ENCODE measurements around the gene ARHGDIG. TPM values are rescaled to one million over a fixed set of nuclear protein-coding genes. Genes with fewer than 3 reads are reported as not detected.
A peak's percentile ranks its signal among the peaks of the same experiment; 100 is the strongest.
"Not testable (repeated sequence)": the region's sequence is repeated elsewhere in the genome, so short reads cannot be mapped to it uniquely, and the experiment has no call there.

ARHGDIG gene
- polyA plus RNA-seq, 1 donor = 4.5 TPM

DNA sequence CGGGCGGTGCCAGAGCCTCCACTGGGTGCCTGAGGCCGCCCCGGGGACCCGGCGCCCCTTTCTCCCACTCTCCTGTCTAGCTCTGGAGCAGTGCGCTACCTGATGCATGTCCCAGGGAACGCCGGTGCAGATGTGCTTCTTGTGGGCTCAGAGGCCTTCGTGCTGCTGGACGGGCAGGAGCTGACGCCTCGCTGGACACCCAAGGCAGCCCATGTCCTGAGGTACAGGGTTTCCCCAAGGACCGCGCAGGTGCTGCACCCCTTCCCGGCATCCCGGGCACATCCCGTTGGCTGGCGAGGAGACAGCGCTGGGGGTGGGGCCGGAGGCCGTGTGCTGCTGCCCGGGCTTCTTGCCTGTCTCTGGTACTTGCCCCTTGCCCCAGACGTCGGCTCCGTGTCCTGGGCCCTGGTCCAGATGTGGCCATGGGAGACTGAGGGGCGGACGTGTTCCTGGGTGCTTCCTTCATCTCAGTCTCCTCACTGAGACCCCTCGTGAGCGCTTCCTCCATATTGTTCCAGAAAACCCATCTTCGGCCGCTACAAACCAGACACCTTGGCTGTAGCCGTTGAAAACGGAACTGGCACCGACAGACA lies 17.1 kb upstream of the ARHGDIG start:
- WGBS (ENCODE audit: insufficient coverage, low lambda C conversion rate) = no CpG with 5 or more reads among the region's 35 CpGs
- Histone ChIP-seq H3K9me3 (ENCODE audit: control insufficient read depth, low read depth, low read length) (no peaks in the 10 kb centered on the region), H3K27me3 (ENCODE audit: control insufficient read depth, insufficient read depth, low read length) (no peaks in the 10 kb centered on the region), H3K27ac (ENCODE audit: low read length) (no peak overlapping the region), H3K36me3 (ENCODE audit: control insufficient read depth, insufficient read depth, low read length) (peaks cover 62% of the 10 kb centered on the region), H3K4me1 (ENCODE audit: control insufficient read depth, insufficient read depth, low read length) (no peaks in the 10 kb centered on the region), H3K4me3 (ENCODE audit: low read length) (no peak overlapping the region)
- no peak for DNase-seq

DNA sequence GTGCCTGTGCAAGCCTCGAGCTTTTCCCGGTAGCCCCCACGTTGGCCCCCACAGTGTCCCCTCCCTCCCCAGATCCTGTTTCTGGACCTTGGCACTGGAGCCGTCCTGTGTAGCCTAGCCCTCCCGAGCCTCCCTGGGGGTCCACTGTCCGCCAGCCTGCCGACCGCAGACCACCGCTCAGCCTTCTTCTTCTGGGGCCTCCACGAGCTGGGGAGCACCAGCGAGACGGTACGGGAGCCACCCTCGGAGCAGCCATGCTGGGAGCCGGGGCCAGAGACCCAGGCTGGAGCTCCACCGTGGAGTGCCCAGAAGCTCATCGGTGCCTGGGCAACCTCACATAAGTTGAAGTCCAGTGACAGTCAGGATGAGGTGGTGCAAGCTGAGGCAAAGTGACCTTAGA lies 16.4 kb upstream of the ARHGDIG start:
- H3K9me3 ChIP-seq (ENCODE audit: control insufficient read depth, low read depth, low read length) = no peaks in the 10 kb centered on the region
- H3K36me3 ChIP-seq (ENCODE audit: control insufficient read depth, insufficient read depth, low read length) = peaks cover 61% of the 10 kb centered on the region
- no peaks in the 10 kb centered on the region for H3K4me1 ChIP-seq (ENCODE audit: control insufficient read depth, insufficient read depth, low read length)
- no peak overlapping the region for H3K4me3 ChIP-seq (ENCODE audit: low read length)
- H3K27me3 ChIP-seq (ENCODE audit: control insufficient read depth, insufficient read depth, low read length) = no peaks in the 10 kb centered on the region
- DNase-seq = no peak
- H3K27ac ChIP-seq (ENCODE audit: low read length) = no peak overlapping the region
- no CpG with 5 or more reads among the region's 17 CpGs for WGBS (ENCODE audit: insufficient coverage, low lambda C conversion rate)

DNA sequence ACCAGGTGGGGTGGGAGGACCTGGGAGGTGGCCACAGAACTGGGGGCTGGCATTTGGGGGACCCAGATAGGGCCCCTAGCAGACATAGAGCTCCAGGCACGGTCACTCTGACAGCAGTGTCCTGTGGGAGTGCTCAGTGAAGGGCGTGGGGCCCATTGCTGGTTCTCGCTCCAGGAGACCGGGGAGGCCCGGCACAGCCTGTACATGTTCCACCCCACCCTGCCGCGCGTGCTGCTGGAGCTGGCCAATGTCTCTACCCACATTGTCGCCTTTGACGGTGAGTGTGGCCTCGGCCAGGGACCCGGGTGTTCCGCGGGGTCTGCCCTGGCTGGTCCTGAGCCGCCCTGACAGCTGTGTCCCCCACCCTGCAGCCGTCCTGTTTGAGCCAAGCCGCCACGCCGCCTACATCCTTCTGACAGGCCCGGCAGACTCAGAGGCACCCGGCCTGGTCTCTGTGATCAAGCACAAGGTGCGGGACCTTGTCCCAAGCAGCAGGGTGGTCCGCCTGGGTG lies 15.9 kb upstream of the ARHGDIG start:
- no CpG with 5 or more reads among the region's 23 CpGs for WGBS (ENCODE audit: insufficient coverage, low lambda C conversion rate)
- Histone ChIP-seq H3K4me1 (ENCODE audit: control insufficient read depth, insufficient read depth, low read length) (no peaks in the 10 kb centered on the region), H3K9me3 (ENCODE audit: control insufficient read depth, low read depth, low read length) (no peaks in the 10 kb centered on the region), H3K36me3 (ENCODE audit: control insufficient read depth, insufficient read depth, low read length) (peaks cover 55% of the 10 kb centered on the region), H3K27ac (ENCODE audit: low read length) (no peak overlapping the region), H3K4me3 (ENCODE audit: low read length) (no peak overlapping the region), H3K27me3 (ENCODE audit: control insufficient read depth, insufficient read depth, low read length) (no peaks in the 10 kb centered on the region)
- DNase-seq = no peak

DNA sequence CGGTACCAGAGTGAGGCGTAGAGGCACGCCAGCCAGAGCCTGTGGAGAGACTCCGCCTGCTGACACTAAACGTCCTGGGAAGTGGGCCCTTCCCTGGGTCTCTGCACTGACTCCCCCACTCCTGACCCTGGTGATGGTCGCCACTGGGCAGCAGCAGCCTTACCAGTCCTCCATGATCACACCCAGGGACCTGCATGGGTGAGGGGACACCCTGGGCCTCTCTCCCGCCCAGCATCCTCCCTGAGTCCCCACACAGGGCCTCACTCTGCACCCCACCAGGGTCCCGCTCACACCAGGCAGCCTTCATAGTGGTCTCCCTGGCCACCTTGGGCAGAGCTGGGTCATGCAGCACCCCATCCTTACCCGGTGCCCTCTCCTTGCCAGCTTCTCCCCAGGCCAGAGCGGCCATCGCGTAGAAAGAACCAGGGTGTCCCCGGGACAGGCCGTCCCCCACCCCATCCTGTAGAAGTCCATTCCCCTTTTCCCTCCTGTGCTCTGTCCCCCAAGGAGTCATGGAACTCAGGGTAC lies 15.3 kb upstream of the ARHGDIG start:
- no CpG with 5 or more reads among the region's 14 CpGs for WGBS (ENCODE audit: insufficient coverage, low lambda C conversion rate)
- H3K36me3 ChIP-seq (ENCODE audit: control insufficient read depth, insufficient read depth, low read length) = peaks cover 50% of the 10 kb centered on the region
- no peaks in the 10 kb centered on the region for H3K27me3 ChIP-seq (ENCODE audit: control insufficient read depth, insufficient read depth, low read length)
- no peak overlapping the region for H3K4me3 ChIP-seq (ENCODE audit: low read length)
- H3K4me1 ChIP-seq (ENCODE audit: control insufficient read depth, insufficient read depth, low read length) = no peaks in the 10 kb centered on the region
- H3K27ac ChIP-seq (ENCODE audit: low read length) = no peak overlapping the region
- no peak for DNase-seq
- no peaks in the 10 kb centered on the region for H3K9me3 ChIP-seq (ENCODE audit: control insufficient read depth, low read depth, low read length)

DNA sequence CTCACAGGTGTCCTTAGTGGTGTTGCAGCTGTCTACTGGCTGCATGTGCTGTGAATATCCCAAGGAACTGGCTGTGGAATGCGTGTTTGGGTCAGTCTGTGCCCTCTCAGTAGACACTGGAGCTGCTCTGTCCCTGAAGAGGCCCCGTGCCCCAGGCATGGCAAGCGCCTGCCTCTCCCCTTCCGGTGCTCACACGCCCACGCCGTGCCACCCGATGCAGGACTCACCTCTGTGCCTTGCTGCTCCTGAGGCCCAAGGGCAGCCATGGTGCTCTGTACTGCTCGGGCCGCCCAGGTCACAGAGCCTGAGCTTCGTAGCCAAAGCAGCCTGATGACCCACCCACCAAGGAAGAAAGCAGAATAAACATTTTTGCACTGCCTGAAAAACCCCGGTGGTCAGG lies 14.7 kb upstream of the ARHGDIG start:
- Histone ChIP-seq H3K27me3 (ENCODE audit: control insufficient read depth, insufficient read depth, low read length) (no peaks in the 10 kb centered on the region), H3K27ac (ENCODE audit: low read length) (no peak overlapping the region), H3K4me3 (ENCODE audit: low read length) (no peak overlapping the region), H3K36me3 (ENCODE audit: control insufficient read depth, insufficient read depth, low read length) (peaks cover 44% of the 10 kb centered on the region), H3K4me1 (ENCODE audit: control insufficient read depth, insufficient read depth, low read length) (no peaks in the 10 kb centered on the region), H3K9me3 (ENCODE audit: control insufficient read depth, low read depth, low read length) (no peaks in the 10 kb centered on the region)
- DNase-seq = no peak
- no CpG with 5 or more reads among the region's 12 CpGs for WGBS (ENCODE audit: insufficient coverage, low lambda C conversion rate)

DNA sequence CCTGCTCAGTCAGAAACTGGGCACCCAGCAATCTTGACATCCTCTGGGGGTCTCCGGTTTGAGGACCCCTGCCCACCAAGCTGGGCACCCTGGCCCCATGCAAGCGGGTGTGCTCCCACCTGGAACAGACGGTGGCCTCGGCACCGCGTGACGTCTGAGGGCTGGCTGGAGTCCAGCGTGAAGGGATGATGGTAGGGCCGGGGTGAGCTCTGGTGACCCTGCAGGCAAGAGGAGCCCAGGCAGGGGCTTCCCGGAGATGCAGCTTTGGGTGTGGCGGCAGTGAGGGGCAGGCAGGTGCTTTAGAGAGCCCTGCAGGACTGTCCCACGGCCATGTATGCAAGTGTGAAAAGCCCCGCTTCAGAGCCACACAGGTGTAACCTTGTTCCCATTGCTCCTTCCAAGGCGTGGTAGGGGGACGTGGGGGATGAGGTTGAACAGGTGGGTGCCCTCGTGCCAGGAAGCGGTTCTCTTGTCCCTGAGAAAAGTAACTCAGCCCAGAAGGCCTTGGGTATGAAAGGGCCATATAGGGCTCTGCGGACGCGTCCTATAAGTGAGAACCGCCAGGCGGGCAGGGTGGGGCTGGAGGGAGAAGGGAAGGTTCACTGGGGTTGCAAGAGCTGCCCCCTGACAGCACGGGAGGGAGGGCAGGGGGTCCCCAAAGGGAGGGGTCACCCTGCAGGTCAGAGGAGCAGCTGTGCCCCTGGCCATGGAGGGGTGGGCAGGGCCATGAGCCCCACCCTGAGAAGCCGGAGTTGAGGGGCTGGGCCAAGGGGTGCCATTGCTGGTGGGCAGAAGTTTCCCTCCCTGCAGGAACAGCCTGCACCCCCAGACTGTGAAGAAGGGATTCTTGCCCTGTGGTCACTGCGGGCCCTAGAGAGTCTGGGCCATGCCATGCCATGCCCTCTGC lies 13.9 kb upstream of the ARHGDIG start:
- Histone ChIP-seq H3K4me3 (ENCODE audit: low read length) (no peak overlapping the region), H3K4me1 (ENCODE audit: control insufficient read depth, insufficient read depth, low read length) (no peaks in the 10 kb centered on the region), H3K36me3 (ENCODE audit: control insufficient read depth, insufficient read depth, low read length) (peaks cover 36% of the 10 kb centered on the region), H3K9me3 (ENCODE audit: control insufficient read depth, low read depth, low read length) (no peaks in the 10 kb centered on the region), H3K27me3 (ENCODE audit: control insufficient read depth, insufficient read depth, low read length) (peaks cover 3% of the 10 kb centered on the region), H3K27ac (ENCODE audit: low read length) (no peak overlapping the region)
- WGBS (ENCODE audit: insufficient coverage, low lambda C conversion rate) = 83% methylated on average over 1 of the region's 25 CpGs
- no peak for DNase-seq

DNA sequence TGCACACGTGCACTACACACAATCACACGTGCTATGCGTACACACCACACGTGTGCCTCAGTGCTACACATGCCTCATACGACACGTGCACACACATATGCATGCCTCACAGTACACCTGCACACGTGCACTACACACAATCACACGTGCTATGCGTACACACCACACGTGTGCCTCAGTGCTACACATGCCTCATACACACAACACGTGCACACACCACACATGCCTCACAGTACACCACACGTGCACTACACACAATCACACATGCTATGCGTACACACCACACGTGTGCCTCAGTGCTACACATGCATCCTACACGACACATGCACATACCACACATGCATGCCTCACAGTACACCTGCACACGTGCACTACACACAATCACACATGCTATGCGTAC lies 12.8 kb upstream of the ARHGDIG start:
- not testable (repeated sequence) for DNase-seq; H3K4me1 ChIP-seq (ENCODE audit: control insufficient read depth, insufficient read depth, low read length); H3K9me3 ChIP-seq (ENCODE audit: control insufficient read depth, low read depth, low read length); H3K27ac ChIP-seq (ENCODE audit: low read length); H3K27me3 ChIP-seq (ENCODE audit: control insufficient read depth, insufficient read depth, low read length); H3K4me3 ChIP-seq (ENCODE audit: low read length)
- WGBS (ENCODE audit: insufficient coverage, low lambda C conversion rate) = no CpG with 5 or more reads among the region's 17 CpGs
- peaks cover 26% of the 10 kb centered on the region for H3K36me3 ChIP-seq (ENCODE audit: control insufficient read depth, insufficient read depth, low read length)

DNA sequence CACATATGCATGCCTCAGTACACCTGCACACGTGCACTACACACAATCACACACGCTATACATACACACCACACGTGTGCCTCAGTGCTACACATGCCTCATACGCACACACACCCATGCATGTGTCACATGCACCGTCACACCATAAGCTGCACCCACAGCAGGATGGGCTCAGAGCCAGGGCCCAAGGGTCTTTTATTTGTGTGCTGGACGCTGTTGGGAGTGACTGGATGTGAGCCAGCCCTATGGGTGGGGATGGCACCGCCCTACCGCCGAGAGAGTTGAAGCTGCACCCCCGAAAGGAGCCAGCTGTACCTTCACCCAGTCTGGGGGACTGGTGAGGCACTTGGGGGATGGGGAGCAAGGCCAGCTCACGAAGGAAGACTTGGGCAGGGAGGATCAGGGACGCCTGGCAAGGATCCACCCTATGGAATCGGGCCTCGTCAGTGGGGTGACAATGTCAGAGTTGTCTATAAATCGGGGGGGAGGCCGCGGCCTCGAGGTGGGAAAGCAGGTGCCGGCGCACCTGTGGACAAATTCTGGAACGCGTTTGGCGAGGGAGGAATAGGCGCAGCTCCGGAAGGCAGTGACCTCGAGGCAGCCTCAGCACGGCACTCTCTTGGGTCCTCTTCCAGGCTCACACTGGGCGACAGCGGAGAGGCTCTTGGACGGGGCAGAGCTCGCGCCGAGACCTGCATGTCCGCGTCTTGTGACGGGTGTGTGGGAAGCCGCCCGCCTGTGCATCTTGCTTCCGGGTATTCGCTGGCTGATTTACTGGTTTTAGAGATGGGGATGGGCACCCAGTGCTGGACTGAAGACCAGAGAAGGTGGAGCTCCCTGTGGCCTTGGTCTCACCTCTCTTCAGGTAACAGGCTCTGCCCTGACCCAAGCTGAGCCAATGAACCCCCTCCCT lies 12.0 kb upstream of the ARHGDIG start:
- Histone ChIP-seq H3K4me1 (ENCODE audit: control insufficient read depth, insufficient read depth, low read length) (no peaks in the 10 kb centered on the region), H3K9me3 (ENCODE audit: control insufficient read depth, low read depth, low read length) (peaks cover 1% of the 10 kb centered on the region), H3K4me3 (ENCODE audit: low read length) (no peak overlapping the region), H3K27ac (ENCODE audit: low read length) (no peak overlapping the region), H3K27me3 (ENCODE audit: control insufficient read depth, insufficient read depth, low read length) (peaks cover 11% of the 10 kb centered on the region), H3K36me3 (ENCODE audit: control insufficient read depth, insufficient read depth, low read length) (peaks cover 19% of the 10 kb centered on the region)
- peak in 1 of 2 donors; percentile 30 for DNase-seq
- no CpG with 5 or more reads among the region's 40 CpGs for WGBS (ENCODE audit: insufficient coverage, low lambda C conversion rate)

DNA sequence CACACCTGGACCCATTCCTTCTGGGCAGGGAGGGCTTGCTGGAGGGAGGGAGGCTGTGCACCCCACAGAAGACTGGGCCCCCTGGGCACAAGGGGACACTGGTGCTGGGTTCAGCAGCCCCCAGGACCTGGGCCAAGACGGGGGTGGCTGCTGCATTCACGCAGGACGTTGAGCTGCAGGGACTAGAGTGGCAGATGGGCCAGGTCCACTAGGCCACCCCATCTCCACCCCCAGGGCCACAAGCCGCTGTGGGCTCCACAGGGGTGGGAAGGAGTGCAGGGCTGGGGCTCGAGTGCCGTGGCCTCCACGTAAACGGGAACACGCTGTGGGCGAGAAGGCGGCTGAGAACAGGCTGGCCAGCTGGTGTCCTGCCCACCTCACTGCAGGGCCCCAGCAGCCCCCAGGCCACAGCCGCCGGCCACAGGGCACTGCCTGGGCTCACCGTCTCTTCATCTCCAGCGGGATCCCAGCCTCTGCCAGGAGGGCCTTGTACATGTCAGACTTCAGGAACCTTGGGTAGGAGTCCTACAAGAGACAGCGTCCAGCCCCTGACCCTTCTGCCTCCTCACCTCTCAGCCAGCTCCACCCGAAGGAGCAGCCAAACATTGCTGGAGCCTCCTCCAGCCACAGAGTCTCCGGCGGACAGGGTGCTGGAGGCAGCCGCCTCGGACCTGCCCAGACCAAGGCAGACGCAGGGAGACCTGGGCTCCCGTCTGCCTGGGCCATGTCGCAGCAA lies 11.2 kb upstream of the ARHGDIG start:
- no CpG with 5 or more reads among the region's 24 CpGs for WGBS (ENCODE audit: insufficient coverage, low lambda C conversion rate)
- Histone ChIP-seq H3K27me3 (ENCODE audit: control insufficient read depth, insufficient read depth, low read length) (peaks cover 19% of the 10 kb centered on the region), H3K9me3 (ENCODE audit: control insufficient read depth, low read depth, low read length) (peaks cover 2% of the 10 kb centered on the region), H3K4me3 (ENCODE audit: low read length) (no peak overlapping the region), H3K27ac (ENCODE audit: low read length) (no peak overlapping the region), H3K4me1 (ENCODE audit: control insufficient read depth, insufficient read depth, low read length) (no peaks in the 10 kb centered on the region), H3K36me3 (ENCODE audit: control insufficient read depth, insufficient read depth, low read length) (peaks cover 11% of the 10 kb centered on the region)
- DNase-seq = no peak
